T47D (cell line): ENCODE measurements around the gene PARP8.

Experiments used
- DNase-seq, 2 experiments: peaks; one replicate each; pipeline versions ENCODE4 v3.0.0 to v3.0.0-alpha.2; 2011 to 2012; ENCODE audit warnings: low read depth in 1 of 2, low spot score in 1 of 2
- JUND ChIP-seq: IDR thresholded peaks from 2 replicates; pipeline ENCODE4 v1.6.1; 2012; ENCODE audit warnings: low read depth
- in situ Hi-C: cut with HindIII; loops from 2 replicates; pipeline ENCODE4 v1.10.0; 2016; ENCODE audit warnings: low sequenced_read_pairs, low pct_unique_long_range_greater_than_20kb

Gene PARP8

DNA sequence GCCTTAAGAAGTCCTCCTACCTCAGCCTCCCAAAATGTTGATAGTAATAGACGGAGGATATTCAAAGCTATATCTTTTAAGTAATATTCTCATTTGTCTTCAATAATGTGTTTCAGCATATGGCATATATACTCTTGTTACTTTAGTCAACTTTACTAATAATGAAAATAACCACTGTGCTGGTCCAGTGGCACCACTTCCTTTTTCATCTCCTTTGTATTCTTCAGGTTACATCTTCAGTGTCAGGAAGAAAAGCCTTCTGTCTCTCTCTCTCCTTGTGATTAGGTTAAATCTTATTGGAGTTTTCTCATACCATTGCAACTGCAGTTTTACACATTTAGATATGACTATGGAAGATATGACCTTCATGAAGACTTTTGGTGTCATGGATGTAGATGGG lies 31.3 kb downstream of the PARP8 start:
- in situ Hi-C loops: no loop called here
- no peak for TF ChIP-seq JUND
- DNase-seq: no peak

GRCh38 chr5:50699737-50700136 lies 33.3 kb downstream of the PARP8 start:
- no peak for DNase-seq
- no peak for TF ChIP-seq JUND
- in situ Hi-C loops: no loop called here

DNA sequence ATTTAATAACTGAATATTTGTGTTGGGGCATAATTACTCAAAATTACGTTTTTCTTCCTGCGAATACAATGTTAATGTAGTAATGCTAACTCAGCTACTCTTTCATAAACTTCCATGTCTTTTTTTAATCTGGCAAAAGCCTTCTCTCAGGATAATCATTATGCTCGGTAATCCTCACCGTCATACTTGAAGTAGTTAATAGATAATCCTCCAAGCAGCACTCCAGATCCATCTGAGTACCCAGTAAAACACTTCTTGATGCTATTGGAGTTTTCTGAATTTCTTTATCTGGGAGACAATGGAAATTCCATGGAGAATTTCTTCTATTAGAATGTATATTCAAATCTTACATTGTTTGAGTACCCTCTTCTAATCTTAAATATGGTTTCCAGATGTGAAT lies 34.3 kb downstream of the PARP8 start:
- DNase-seq: no peak
- in situ Hi-C loops: no loop called here
- TF ChIP-seq JUND: no peak

DNA sequence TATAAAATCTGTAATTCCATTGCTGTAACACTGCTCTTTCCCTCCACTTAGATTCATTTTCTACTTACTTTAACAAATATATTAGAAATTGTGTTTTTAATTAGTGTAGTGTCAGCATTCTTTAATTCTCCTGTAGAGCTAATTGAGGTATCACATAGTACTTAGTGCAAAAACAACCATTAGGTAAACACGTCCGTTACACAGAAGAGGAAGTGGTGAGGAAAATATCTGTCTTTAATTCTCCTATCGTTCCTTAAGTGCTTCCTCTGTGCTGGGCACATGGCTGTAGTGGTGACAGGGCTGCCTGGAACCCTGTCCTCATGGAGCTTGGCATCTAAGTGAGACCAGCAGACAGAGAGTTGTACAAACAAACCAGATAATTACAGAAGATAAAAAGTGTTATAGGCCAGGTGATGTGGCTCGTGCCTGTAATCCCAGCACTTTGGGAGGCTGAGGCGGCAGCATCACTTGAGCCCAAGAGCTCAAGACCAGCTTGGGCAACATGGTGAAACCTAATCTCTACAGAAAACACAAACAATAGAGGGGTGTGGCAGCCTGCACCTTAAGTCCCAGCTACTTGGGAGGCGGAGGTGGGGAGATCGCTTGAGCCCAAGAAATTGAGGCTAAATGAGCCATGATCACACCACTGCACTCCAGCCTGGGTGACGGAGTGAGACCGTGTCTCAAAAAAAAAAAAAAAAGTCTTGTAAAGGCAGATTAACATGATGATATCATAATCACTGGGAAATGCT lies 36.4 kb downstream of the PARP8 start:
- DNase-seq: no peak
- in situ Hi-C loops: no loop called here
- TF ChIP-seq JUND: no peak

DNA sequence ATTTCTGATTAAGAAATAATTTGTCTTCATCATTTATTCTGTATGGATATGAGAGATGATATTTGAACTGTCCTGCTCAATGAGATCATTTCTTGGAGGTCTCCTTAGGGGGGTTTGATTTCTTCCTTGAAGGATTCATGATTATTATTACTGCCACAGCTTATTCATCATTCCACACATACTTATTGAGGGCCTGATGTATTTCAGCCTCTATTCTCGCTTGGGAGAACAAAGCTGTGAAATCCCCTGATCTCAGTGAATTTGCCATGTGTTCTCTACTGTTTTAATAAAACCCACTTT lies 36.9 kb downstream of the PARP8 start:
- DNase-seq: no peak
- TF ChIP-seq JUND: no peak
- in situ Hi-C loops: no loop called here

- DNase-seq: no peak
- no peak for TF ChIP-seq JUND
- in situ Hi-C loops: no loop called here
These were observed 38.3 kb downstream of the PARP8 start for GRCh38 chr5:50704730-50705129.

- in situ Hi-C loops: no loop called here
- no peak for TF ChIP-seq JUND
- DNase-seq: no peak
These were observed 43.0 kb downstream of the PARP8 start for GRCh38 chr5:50709471-50709870.

GRCh38 chr5:50710838-50711237 lies 44.4 kb downstream of the PARP8 start:
- TF ChIP-seq JUND: no peak
- in situ Hi-C loops: no loop called here
- peak in 1 of 2 experiments; percentile 9 for DNase-seq

DNA sequence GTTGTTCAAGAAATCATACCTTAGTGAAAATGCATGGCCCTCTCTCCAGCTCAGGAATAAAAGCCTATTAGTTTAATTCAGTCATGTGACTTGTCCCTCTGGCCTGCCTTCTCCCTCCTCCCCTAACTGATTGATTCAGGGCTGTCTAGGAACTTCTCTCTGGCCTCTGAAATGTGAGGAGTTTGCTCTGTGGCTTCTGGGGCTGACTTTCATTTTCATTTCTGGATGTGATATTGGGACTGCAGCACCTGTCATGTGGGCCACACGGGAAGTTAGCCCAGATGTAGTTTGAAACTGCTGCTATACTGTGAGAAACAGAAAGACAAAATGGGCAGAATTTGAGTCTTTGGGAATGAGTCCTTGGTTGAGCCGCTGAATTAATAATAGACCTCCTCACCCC lies 44.8 kb downstream of the PARP8 start:
- in situ Hi-C loops: no loop called here
- TF ChIP-seq JUND: no peak
- DNase-seq: peak in 1 of 2 experiments; percentile 21

GRCh38 chr5:50712479-50712878 lies 46.0 kb downstream of the PARP8 start:
- in situ Hi-C loops: no loop called here
- TF ChIP-seq JUND: no peak
- DNase-seq: no peak

DNA sequence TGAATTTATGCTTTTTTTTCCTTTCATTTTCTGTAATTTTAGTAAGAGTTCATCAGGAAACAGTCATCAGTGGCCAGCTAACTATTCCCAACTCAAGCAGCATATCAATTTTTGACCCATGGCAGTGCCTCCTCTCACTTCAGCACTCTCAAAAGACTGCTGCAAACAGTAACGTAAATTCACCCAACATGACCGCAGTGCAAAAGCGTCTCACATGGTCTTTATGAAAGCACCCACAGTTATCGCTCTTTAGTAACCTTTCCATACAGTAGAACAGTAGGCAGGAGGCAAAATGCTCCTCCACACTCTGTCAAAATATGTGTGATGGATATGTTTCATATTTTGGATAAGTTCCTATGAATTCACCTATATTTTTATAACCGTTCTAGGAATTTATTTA lies 48.6 kb downstream of the PARP8 start:
- in situ Hi-C loops: no loop called here

DNA sequence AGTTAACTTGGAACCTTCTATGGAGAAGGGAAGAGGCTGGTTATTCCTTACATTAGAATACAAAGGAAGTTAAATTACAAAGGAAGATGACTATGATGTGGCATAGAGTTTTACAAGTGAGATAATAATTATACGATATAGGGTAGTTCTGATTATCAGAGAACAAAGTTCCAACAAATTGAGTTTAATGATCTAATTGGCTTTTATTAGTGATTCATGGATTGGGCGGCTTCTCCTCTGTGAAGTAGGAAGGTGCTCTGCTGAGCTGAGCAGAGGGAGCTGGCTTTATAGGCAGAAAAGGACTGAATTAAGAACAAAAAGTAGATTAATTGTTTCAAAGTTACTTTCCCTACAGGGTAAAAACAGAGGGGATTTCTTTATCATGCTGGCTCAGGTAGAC lies 49.7 kb downstream of the PARP8 start:
- no peak for TF ChIP-seq JUND
- in situ Hi-C loops: no loop called here
- no peak for DNase-seq

More for the DNA sequence above, 48.6 kb downstream of the PARP8 start:
- no peak for DNase-seq
- no peak for TF ChIP-seq JUND

DNA sequence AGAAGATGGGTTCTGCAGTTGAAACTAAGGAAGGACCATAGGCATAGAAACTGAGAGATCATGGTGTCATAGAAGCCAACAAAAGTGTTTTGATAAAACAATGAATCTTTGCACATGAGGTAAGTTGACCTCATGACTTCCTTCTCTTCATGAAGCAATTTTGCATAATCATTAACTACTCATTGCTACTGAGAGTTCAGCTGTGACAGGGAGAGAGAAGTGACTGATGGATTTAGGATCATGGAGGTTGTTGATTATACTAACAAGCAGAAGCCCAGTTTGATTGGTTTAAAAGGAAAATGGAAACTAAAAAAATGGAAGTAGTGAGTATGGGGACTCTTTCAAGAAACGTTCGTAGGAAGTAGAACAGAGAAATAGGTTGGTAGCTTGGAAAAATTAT lies 51.2 kb downstream of the PARP8 start:
- TF ChIP-seq JUND: no peak
- DNase-seq: no peak
- in situ Hi-C loops: no loop called here

DNA sequence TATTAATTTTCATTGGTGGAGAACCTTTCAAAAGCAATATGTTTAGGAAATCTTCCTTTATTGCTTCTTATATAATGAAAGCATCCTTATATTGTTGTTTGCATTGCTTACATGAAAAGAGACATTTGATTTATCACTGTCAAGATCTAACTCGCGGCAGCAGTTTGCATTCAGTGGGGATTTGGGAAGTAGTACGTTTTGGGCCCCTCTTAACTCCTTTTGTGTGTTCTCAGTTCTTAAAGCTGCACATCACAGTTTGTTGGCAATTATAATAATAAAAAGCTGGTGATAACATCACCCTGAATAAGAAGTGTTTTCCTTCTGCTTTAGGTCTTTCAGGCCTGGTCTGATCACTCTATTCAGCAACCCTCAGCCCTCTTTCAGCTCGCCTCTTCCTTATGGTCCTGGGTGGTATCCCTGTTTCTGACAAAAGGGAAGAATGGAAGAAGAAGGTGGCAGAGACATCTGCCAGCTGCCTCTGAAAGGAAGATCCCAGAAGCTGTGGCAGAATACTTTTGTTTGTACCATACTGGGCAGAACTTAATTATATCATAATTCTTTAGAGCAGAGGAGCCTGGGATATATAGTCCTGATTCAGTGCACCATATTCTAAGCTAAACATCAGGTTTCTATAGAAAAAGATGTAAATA lies 53.7 kb downstream of the PARP8 start:
- no peak for DNase-seq
- no peak for TF ChIP-seq JUND
- in situ Hi-C loops: no loop called here
